HEK293 (cell line): Measurements from ENCODE around the gene DEF6.

Experiments
- TF ChIP-seq, protein P1 (sequence below): fragments of 450-650 bp; formaldehyde crosslinking; IDR thresholded peaks from 2 replicates; pipeline ENCODE4 v1.5.1; 2016; ENCODE audit warnings: missing biosample characterization, missing genetic modification characterization
- TF ChIP-seq, protein P2 (sequence below): fragments of 450-650 bp; formaldehyde crosslinking; IDR thresholded peaks from 2 replicates; pipeline ENCODE4 v1.5.1; 2016; ENCODE audit warnings: missing biosample characterization, missing genetic modification characterization
- TF ChIP-seq, protein P3 (sequence below): fragments of 450-650 bp; formaldehyde crosslinking; IDR thresholded peaks from 2 replicates; pipeline ENCODE4 v1.5.1; 2016; ENCODE audit warnings: missing biosample characterization, missing genetic modification characterization
- TF ChIP-seq, protein P4 (sequence below): fragments of 450-650 bp; formaldehyde crosslinking; IDR thresholded peaks from 2 replicates; pipeline ENCODE4 v1.5.1; 2016; ENCODE audit warnings: missing biosample characterization, missing genetic modification characterization, low read depth

DNA sequence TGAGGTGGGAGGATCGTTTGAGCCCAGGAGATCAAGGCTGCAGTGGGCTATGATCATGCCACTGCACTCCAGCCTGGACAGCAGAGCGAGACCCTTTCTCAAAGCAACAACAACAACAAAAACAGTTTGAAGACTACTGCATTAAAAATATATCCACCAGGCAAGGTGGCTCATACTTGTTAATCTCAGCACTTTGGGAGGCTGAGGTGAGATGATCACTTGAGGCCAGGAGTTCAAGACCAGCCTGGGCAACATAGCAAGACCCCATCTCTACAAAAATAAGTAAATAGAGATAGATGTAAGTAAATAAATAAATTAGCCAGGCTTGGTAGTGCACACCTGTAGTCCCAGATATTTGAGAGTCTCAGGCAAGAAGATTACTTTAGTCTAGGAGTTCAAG lies 25.6 kb upstream of the DEF6 start:
- TF ChIP-seq, protein P1, sequence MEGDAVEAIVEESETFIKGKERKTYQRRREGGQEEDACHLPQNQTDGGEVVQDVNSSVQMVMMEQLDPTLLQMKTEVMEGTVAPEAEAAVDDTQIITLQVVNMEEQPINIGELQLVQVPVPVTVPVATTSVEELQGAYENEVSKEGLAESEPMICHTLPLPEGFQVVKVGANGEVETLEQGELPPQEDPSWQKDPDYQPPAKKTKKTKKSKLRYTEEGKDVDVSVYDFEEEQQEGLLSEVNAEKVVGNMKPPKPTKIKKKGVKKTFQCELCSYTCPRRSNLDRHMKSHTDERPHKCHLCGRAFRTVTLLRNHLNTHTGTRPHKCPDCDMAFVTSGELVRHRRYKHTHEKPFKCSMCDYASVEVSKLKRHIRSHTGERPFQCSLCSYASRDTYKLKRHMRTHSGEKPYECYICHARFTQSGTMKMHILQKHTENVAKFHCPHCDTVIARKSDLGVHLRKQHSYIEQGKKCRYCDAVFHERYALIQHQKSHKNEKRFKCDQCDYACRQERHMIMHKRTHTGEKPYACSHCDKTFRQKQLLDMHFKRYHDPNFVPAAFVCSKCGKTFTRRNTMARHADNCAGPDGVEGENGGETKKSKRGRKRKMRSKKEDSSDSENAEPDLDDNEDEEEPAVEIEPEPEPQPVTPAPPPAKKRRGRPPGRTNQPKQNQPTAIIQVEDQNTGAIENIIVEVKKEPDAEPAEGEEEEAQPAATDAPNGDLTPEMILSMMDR (tag by site-specific recombination), result no peak
- TF ChIP-seq, protein P2, sequence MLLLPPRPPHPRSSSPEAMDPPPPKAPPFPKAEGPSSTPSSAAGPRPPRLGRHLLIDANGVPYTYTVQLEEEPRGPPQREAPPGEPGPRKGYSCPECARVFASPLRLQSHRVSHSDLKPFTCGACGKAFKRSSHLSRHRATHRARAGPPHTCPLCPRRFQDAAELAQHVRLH (tag by site-specific recombination), result no peak
- TF ChIP-seq, protein P3, sequence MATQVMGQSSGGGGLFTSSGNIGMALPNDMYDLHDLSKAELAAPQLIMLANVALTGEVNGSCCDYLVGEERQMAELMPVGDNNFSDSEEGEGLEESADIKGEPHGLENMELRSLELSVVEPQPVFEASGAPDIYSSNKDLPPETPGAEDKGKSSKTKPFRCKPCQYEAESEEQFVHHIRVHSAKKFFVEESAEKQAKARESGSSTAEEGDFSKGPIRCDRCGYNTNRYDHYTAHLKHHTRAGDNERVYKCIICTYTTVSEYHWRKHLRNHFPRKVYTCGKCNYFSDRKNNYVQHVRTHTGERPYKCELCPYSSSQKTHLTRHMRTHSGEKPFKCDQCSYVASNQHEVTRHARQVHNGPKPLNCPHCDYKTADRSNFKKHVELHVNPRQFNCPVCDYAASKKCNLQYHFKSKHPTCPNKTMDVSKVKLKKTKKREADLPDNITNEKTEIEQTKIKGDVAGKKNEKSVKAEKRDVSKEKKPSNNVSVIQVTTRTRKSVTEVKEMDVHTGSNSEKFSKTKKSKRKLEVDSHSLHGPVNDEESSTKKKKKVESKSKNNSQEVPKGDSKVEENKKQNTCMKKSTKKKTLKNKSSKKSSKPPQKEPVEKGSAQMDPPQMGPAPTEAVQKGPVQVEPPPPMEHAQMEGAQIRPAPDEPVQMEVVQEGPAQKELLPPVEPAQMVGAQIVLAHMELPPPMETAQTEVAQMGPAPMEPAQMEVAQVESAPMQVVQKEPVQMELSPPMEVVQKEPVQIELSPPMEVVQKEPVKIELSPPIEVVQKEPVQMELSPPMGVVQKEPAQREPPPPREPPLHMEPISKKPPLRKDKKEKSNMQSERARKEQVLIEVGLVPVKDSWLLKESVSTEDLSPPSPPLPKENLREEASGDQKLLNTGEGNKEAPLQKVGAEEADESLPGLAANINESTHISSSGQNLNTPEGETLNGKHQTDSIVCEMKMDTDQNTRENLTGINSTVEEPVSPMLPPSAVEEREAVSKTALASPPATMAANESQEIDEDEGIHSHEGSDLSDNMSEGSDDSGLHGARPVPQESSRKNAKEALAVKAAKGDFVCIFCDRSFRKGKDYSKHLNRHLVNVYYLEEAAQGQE (tag by site-specific recombination), result no peak
- TF ChIP-seq, protein P4, sequence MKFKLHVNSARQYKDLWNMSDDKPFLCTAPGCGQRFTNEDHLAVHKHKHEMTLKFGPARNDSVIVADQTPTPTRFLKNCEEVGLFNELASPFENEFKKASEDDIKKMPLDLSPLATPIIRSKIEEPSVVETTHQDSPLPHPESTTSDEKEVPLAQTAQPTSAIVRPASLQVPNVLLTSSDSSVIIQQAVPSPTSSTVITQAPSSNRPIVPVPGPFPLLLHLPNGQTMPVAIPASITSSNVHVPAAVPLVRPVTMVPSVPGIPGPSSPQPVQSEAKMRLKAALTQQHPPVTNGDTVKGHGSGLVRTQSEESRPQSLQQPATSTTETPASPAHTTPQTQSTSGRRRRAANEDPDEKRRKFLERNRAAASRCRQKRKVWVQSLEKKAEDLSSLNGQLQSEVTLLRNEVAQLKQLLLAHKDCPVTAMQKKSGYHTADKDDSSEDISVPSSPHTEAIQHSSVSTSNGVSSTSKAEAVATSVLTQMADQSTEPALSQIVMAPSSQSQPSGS (tag by site-specific recombination), result no peak
